Measurements from ENCODE around the gene CDC42BPB. TPM values are rescaled to one million over a fixed set of nuclear protein-coding genes. Genes with fewer than 3 reads are reported as not detected.

CDC42BPB gene
- total and polyA plus RNA-seq, 2 of the 13 experiments (the other 11 are each of a cell fraction or from before 2014, with no cell fraction given), result 19.7 to 32.3 TPM

- TF ChIP-seq ZHX1 (CRISPR knock-in tag; IDR thresholded peaks at IDR 0.05; ENCODE audit: low read depth) (no peak), HNRNPL (IDR thresholded peaks at IDR 0.05; ENCODE audit: low read depth, low read length) (peak; percentile 68; the same call in 1 of the 2 replicates), UBTF (CRISPR knock-in tag; IDR thresholded peaks at IDR 0.05) (peak; percentile 50; the same call in 1 of the 2 replicates), MED1 (CRISPR knock-in tag; IDR thresholded peaks at IDR 0.05) (no peak), SMARCC2 (IDR thresholded peaks at IDR 0.05) (no peak), ZNF790 (CRISPR knock-in tag; IDR thresholded peaks at IDR 0.05; ENCODE audit: borderline replicate concordance) (0 out of 2 replicates have a peak, but pooled peaks have one; percentile 37), ZMAT5 (CRISPR knock-in tag; IDR thresholded peaks at IDR 0.05; ENCODE audit: borderline replicate concordance, low read depth) (no peak), DBP (CRISPR knock-in tag; IDR thresholded peaks at IDR 0.05; ENCODE audit: not compliant biosample characterization) (no peak), HIC2 (CRISPR knock-in tag; IDR thresholded peaks at IDR 0.05; ENCODE audit: low read depth) (peak; percentile 60; the same call in 1 of the 2 replicates), ZFX (CRISPR knock-in tag; IDR thresholded peaks at IDR 0.05; ENCODE audit: low read depth) (peak; percentile 32; the same call in 1 of the 2 replicates), THRA (CRISPR knock-in tag; IDR thresholded peaks at IDR 0.05; ENCODE audit: borderline replicate concordance) (no peak), STAG1 (CRISPR knock-in tag; IDR thresholded peaks at IDR 0.05) (no peak), HOXA5 (CRISPR knock-in tag; IDR thresholded peaks at IDR 0.05) (no peak), ZBTB21 (CRISPR knock-in tag; IDR thresholded peaks at IDR 0.05) (no peak), PCBP2 (optimal IDR thresholded peaks at IDR 0.05; ENCODE audit: low read depth, low read length, poor library complexity, severe bottlenecking) (no peak), HNRNPLL (IDR thresholded peaks at IDR 0.05; ENCODE audit: low read depth, low read length, poor library complexity, severe bottlenecking) (peak; percentile 47)
Measured at GRCh38 chr14:103084021-103084919, 26.9 kb upstream of the CDC42BPB start, which contains the start of gene LBHD2 (continued).
